ENCODE data around the gene C2orf68.
"Not testable (repeated sequence)": the region's sequence is repeated elsewhere in the genome, so short reads cannot be mapped to it uniquely, and the experiment has no call there.

The C2orf68 gene

GRCh38 chr2:85611705-85612587 is at the start of gene C2orf68:
Gene C2orf68 (minus strand): TSS chr2:85612066. CDS start chr2:85611984, 82 bp downstream.
- Mint-ChIP-seq H3K27ac (peak within 1 kb of the TSS; percentile 89), H3K27me3 (ENCODE audit: low read depth) (no peaks in the 10 kb centered on the region), H3K9me3 (no peaks in the 10 kb centered on the region), H3K36me3 (ENCODE audit: low read depth) (peaks cover 23% of the 10 kb centered on the region), H3K4me3 (peak within 1 kb of the TSS; percentile 97), H3K4me1 (ENCODE audit: low read depth) (peaks cover 15% of the 10 kb centered on the region)
- DNase-seq (ENCODE audit: low spot score): peak; percentile 92

- Mint-ChIP-seq H3K9me3 (no peaks in the 10 kb centered on the region), H3K4me1 (ENCODE audit: low read depth) (no peaks in the 10 kb centered on the region), H3K4me3 (no peak overlapping the region), H3K27me3 (ENCODE audit: low read depth) (no peaks in the 10 kb centered on the region), H3K27ac (no peak overlapping the region), H3K36me3 (ENCODE audit: low read depth) (no peaks in the 10 kb centered on the region)
- no peak for DNase-seq (ENCODE audit: low spot score)
Measured at GRCh38 chr2:85661139-85661858, 49.4 kb upstream of the C2orf68 start.

GRCh38 chr2:85660725-85661124 is 48.9 kb upstream of the C2orf68 start:
- H3K4me3 Mint-ChIP-seq: no peak overlapping the region
- no peaks in the 10 kb centered on the region for H3K9me3 Mint-ChIP-seq
- peaks cover 3% of the 10 kb centered on the region for H3K36me3 Mint-ChIP-seq (ENCODE audit: low read depth)
- H3K27me3 Mint-ChIP-seq (ENCODE audit: low read depth): no peaks in the 10 kb centered on the region
- no peak overlapping the region for H3K27ac Mint-ChIP-seq
- no peak for DNase-seq (ENCODE audit: low spot score)
- H3K4me1 Mint-ChIP-seq (ENCODE audit: low read depth): no peaks in the 10 kb centered on the region

GRCh38 chr2:85660301-85660700 is 48.4 kb upstream of the C2orf68 start:
- not testable (repeated sequence) for H3K4me1 Mint-ChIP-seq (ENCODE audit: low read depth); H3K27me3 Mint-ChIP-seq (ENCODE audit: low read depth); DNase-seq (ENCODE audit: low spot score); H3K27ac Mint-ChIP-seq; H3K9me3 Mint-ChIP-seq; H3K4me3 Mint-ChIP-seq; H3K36me3 Mint-ChIP-seq (ENCODE audit: low read depth)

GRCh38 chr2:85659324-85659981 is 47.6 kb upstream of the C2orf68 start:
- Mint-ChIP-seq H3K4me3 (no peak overlapping the region), H3K27me3 (ENCODE audit: low read depth) (no peaks in the 10 kb centered on the region), H3K9me3 (no peaks in the 10 kb centered on the region), H3K36me3 (ENCODE audit: low read depth) (peaks cover 3% of the 10 kb centered on the region), H3K27ac (no peak overlapping the region), H3K4me1 (ENCODE audit: low read depth) (no peaks in the 10 kb centered on the region)
- DNase-seq (ENCODE audit: low spot score): no peak

- peaks cover 11% of the 10 kb centered on the region for H3K36me3 Mint-ChIP-seq (ENCODE audit: low read depth)
- H3K27ac Mint-ChIP-seq; H3K9me3 Mint-ChIP-seq; DNase-seq (ENCODE audit: low spot score); H3K4me3 Mint-ChIP-seq; H3K27me3 Mint-ChIP-seq (ENCODE audit: low read depth); H3K4me1 Mint-ChIP-seq (ENCODE audit: low read depth): not testable (repeated sequence)
Measured at GRCh38 chr2:85657399-85657798, 45.5 kb upstream of the C2orf68 start.

- H3K27ac Mint-ChIP-seq: no peak overlapping the region
- no peaks in the 10 kb centered on the region for H3K4me1 Mint-ChIP-seq (ENCODE audit: low read depth)
- no peaks in the 10 kb centered on the region for H3K9me3 Mint-ChIP-seq
Measured at GRCh38 chr2:85656468-85656867, 44.6 kb upstream of the C2orf68 start.

GRCh38 chr2:85655961-85656417 is 44.1 kb upstream of the C2orf68 start:
- H3K9me3 Mint-ChIP-seq: no peaks in the 10 kb centered on the region
- H3K4me1 Mint-ChIP-seq (ENCODE audit: low read depth): no peaks in the 10 kb centered on the region
- no peak for DNase-seq (ENCODE audit: low spot score)
- H3K36me3 Mint-ChIP-seq (ENCODE audit: low read depth): peaks cover 20% of the 10 kb centered on the region
- H3K4me3 Mint-ChIP-seq: no peak overlapping the region
- H3K27ac Mint-ChIP-seq: no peak overlapping the region
- no peaks in the 10 kb centered on the region for H3K27me3 Mint-ChIP-seq (ENCODE audit: low read depth)

More at GRCh38 chr2:85656468-85656867, 44.6 kb upstream of the C2orf68 start:
- Mint-ChIP-seq H3K4me3 (no peak overlapping the region), H3K27me3 (ENCODE audit: low read depth) (no peaks in the 10 kb centered on the region), H3K36me3 (ENCODE audit: low read depth) (peaks cover 15% of the 10 kb centered on the region)
- no peak for DNase-seq (ENCODE audit: low spot score)

- peak overlapping the region; percentile 20 for H3K27ac Mint-ChIP-seq
- H3K4me1 Mint-ChIP-seq (ENCODE audit: low read depth): no peaks in the 10 kb centered on the region
Measured at GRCh38 chr2:85653996-85654395, 42.1 kb upstream of the C2orf68 start.

GRCh38 chr2:85652056-85652455 is 40.2 kb upstream of the C2orf68 start:
- DNase-seq (ENCODE audit: low spot score): no peak
- Mint-ChIP-seq H3K27ac (no peak overlapping the region), H3K36me3 (ENCODE audit: low read depth) (peaks cover 52% of the 10 kb centered on the region), H3K27me3 (ENCODE audit: low read depth) (no peaks in the 10 kb centered on the region), H3K4me1 (ENCODE audit: low read depth) (peaks cover 1% of the 10 kb centered on the region), H3K4me3 (no peak overlapping the region), H3K9me3 (no peaks in the 10 kb centered on the region)

More at GRCh38 chr2:85653996-85654395, 42.1 kb upstream of the C2orf68 start:
- DNase-seq (ENCODE audit: low spot score): no peak
- Mint-ChIP-seq H3K4me3 (no peak overlapping the region), H3K27me3 (ENCODE audit: low read depth) (no peaks in the 10 kb centered on the region), H3K36me3 (ENCODE audit: low read depth) (peaks cover 32% of the 10 kb centered on the region), H3K9me3 (no peaks in the 10 kb centered on the region)

- Mint-ChIP-seq H3K27ac (no peak overlapping the region), H3K27me3 (ENCODE audit: low read depth) (no peaks in the 10 kb centered on the region), H3K9me3 (no peaks in the 10 kb centered on the region), H3K4me3 (no peak overlapping the region), H3K36me3 (ENCODE audit: low read depth) (peaks cover 58% of the 10 kb centered on the region), H3K4me1 (ENCODE audit: low read depth) (peaks cover 1% of the 10 kb centered on the region)
- DNase-seq (ENCODE audit: low spot score): no peak
Measured at GRCh38 chr2:85651097-85651496, 39.2 kb upstream of the C2orf68 start.

GRCh38 chr2:85650456-85650855 is 38.6 kb upstream of the C2orf68 start:
- Mint-ChIP-seq H3K27ac (no peak overlapping the region), H3K27me3 (ENCODE audit: low read depth) (no peaks in the 10 kb centered on the region), H3K9me3 (no peaks in the 10 kb centered on the region), H3K4me1 (ENCODE audit: low read depth) (peaks cover 1% of the 10 kb centered on the region), H3K4me3 (no peak overlapping the region), H3K36me3 (ENCODE audit: low read depth) (peaks cover 61% of the 10 kb centered on the region)
- DNase-seq (ENCODE audit: low spot score): no peak

- no peak overlapping the region for H3K4me3 Mint-ChIP-seq
- no peak for DNase-seq (ENCODE audit: low spot score)
- H3K36me3 Mint-ChIP-seq (ENCODE audit: low read depth): peaks cover 64% of the 10 kb centered on the region
- no peaks in the 10 kb centered on the region for H3K27me3 Mint-ChIP-seq (ENCODE audit: low read depth)
- H3K4me1 Mint-ChIP-seq (ENCODE audit: low read depth): peaks cover 1% of the 10 kb centered on the region
- H3K9me3 Mint-ChIP-seq: no peaks in the 10 kb centered on the region
- no peak overlapping the region for H3K27ac Mint-ChIP-seq
Measured at GRCh38 chr2:85649201-85650190, 37.6 kb upstream of the C2orf68 start.
